ENCODE data around the gene PCDHGB4. TPM values are rescaled to one million over a fixed set of nuclear protein-coding genes. Genes with fewer than 3 reads are reported as not detected.

PCDHGB4 gene
- total RNA-seq, 1 donor from 2014 or later = 31.0 TPM

- Mint-ChIP-seq H3K4me3 (no peak overlapping the region), H3K4me1 (no peaks in the 10 kb centered on the region), H3K27ac (no peak overlapping the region), H3K36me3 (peaks cover 16% of the 10 kb centered on the region), H3K27me3 (ENCODE audit: low read depth) (no peaks in the 10 kb centered on the region), H3K9me3 (peaks cover 55% of the 10 kb centered on the region)
- no peak for DNase-seq (ENCODE audit: low spot score in 2 of 2, unreplicated experiment in 2 of 2)
- TF ChIP-seq CTCF (IDR thresholded peaks at IDR 0.05; ENCODE audit: unreplicated experiment) = no peak
These were observed 24.8 kb upstream of the PCDHGB4 start for GRCh38 chr5:141362719-141363118.

- Mint-ChIP-seq H3K36me3 (peaks cover 14% of the 10 kb centered on the region), H3K4me3 (no peak within 1 kb of the TSS), H3K9me3 (peaks cover 59% of the 10 kb centered on the region), H3K4me1 (no peaks in the 10 kb centered on the region), H3K27me3 (ENCODE audit: low read depth) (no peaks in the 10 kb centered on the region), H3K27ac (no peak within 1 kb of the TSS)
- no peak for TF ChIP-seq CTCF (IDR thresholded peaks at IDR 0.05; ENCODE audit: unreplicated experiment)
- no peak for DNase-seq (ENCODE audit: low spot score in 2 of 2, unreplicated experiment in 2 of 2)
These were observed 23.4 kb upstream of the PCDHGB4 start, which contains the start of gene PCDHGA5 for GRCh38 chr5:141363952-141364660. TSS of gene PCDHGA5 (plus strand) at chr5:141364162. CDS start at chr5:141364331, 169 bp downstream.

- Mint-ChIP-seq H3K27me3 (ENCODE audit: low read depth) (no peaks in the 10 kb centered on the region), H3K9me3 (peaks cover 58% of the 10 kb centered on the region), H3K36me3 (peaks cover 11% of the 10 kb centered on the region), H3K27ac (no peak overlapping the region), H3K4me1 (no peaks in the 10 kb centered on the region), H3K4me3 (no peak overlapping the region)
- no peak for TF ChIP-seq CTCF (IDR thresholded peaks at IDR 0.05; ENCODE audit: unreplicated experiment)
- DNase-seq (ENCODE audit: low spot score in 2 of 2, unreplicated experiment in 2 of 2) = no peak
These were observed 21.2 kb upstream of the PCDHGB4 start for GRCh38 chr5:141366016-141366896.

GRCh38 chr5:141369994-141370848 is 17.3 kb upstream of the PCDHGB4 start, which contains the start of gene PCDHGB3:
TSS of gene PCDHGB3 (plus strand) at chr5:141370242. CDS start at chr5:141370395, 153 bp downstream.
- Mint-ChIP-seq H3K27me3 (ENCODE audit: low read depth) (no peaks in the 10 kb centered on the region), H3K27ac (no peak within 1 kb of the TSS), H3K4me1 (no peaks in the 10 kb centered on the region), H3K9me3 (peaks cover 72% of the 10 kb centered on the region), H3K4me3 (no peak within 1 kb of the TSS), H3K36me3 (peaks cover 9% of the 10 kb centered on the region)
- no peak for TF ChIP-seq CTCF (IDR thresholded peaks at IDR 0.05; ENCODE audit: unreplicated experiment)
- DNase-seq (ENCODE audit: low spot score in 2 of 2, unreplicated experiment in 2 of 2) = no peak

Data from mesothelial cell of epicardium (in vitro differentiated cells).